ENCODE data around the gene DOCK2.

- TF ChIP-seq CTCF (IDR thresholded peaks at IDR 0.05), result no peak
- TF ChIP-seq POLR2A (IDR thresholded peaks at IDR 0.05), result no peak
- no peak for TF ChIP-seq POLR2AphosphoS5 (IDR thresholded peaks at IDR 0.05)
- TF ChIP-seq EP300 (IDR thresholded peaks at IDR 0.05), result no peak
Measured at GRCh38 chr5:169703813-169704212, 66.7 kb downstream of the DOCK2 start.
